GM19351 (cell line): ENCODE measurements around the gene GBX1.

Source experiments
- ATAC-seq: cut with Tn5 transposase; IDR thresholded peaks from one replicate; pipeline ENCODE4 v1.9.1; 2021; ENCODE audit warnings: mild to moderate bottlenecking, moderate library complexity; ENCODE audit not compliant: unreplicated experiment

GBX1 gene

DNA sequence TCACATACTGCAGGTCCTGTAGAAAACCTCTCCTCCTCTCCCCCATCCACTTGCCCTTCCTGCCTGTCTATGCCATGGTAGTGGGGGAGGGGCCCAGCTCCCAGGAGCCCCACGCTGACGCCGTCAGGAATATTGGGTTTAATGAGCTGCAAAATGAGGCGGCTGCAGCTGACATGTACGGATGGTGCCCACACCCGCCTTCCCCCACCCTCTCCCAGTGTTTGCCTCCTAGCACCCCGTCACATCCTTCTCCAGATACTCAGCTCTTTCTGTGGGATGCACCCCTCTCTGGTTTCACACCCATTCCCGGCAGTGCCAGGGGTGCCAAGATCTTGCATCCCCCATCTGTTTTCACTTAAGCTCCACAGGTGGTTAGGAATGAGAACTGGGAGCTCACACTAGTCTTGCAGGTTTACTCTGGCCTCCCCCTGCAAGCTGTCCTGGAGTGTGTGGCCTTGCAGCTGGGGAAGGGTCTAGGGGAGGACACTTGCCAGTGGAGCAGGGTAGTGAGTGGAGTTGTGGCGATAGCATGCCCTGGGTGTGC is 26.1 kb downstream of the GBX1 start:
- no peak for ATAC-seq

DNA sequence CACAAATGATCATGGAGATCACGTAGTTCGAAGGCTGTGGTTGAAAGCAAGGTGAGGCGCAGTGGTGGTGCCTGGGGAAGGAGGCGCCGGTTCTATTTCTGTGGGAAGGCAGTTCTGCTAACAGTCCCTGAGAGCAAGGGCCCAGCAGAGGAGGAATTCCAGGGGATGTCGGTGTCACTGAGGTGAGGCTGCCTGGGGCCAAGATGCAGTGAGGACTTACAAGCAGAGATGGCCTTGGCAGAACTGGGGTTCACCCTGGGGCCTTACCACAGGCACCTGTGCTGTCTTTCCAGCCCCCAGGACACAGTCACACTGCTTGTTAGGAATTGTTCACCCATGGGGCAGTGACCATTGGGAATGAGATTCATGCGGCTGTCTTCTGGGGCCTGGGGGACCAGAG is 26.7 kb downstream of the GBX1 start:
- ATAC-seq: no peak

DNA sequence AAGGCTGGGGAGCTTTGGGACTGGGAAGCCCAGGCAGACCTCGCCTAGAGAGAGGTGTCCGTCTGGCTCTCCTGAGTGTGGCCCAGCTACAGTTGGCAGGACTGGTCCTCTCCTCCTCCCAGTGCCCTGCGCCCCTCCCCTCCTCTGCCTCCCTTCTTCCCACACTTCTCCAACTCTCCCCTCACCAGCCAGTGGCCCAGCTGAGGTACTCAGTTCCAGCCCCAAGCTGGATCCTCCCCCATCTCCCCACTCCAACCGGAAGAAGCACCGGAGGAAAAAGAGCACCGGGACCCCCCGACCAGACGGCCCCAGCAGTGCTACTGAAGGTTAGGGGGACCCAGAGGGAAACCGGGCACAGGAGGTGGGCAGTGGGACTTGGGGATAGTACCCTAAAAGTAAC is 27.7 kb downstream of the GBX1 start:
- no peak for ATAC-seq

DNA sequence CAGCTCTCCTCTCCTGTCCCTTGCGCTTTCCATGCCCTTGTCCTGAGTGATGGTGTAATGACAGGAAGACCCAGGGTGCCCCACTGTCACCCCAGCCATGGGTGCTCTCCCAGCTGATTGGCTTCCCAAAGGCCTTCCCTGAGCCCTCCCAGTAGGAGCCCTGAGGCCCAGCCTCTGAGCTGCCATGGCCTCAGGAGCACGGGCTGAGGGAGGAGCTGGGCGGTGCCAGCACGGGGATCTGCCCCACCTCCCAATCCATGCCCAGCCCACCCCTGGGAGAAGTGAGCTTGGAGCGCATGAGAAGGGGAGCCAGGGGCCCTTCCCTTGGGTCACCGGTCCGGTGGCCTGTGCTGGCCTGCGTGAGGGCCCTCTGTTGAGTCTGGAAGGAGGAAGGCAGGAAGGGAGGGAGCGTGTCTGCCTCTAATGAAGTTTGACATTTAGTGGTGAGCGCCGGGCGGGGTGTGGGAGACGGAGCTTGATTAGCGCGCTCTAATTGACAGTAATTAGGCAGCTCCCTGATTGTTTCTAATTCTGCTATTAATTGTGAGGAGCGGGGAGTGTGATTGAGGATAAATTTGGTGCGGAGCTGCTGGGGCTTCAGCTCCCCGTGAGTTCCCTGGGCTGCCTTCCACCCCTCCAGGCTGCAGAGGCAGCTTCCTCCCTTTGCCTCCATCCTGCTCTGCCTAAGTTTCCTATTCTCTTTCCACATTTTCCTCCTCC is 28.3 kb downstream of the GBX1 start:
- no peak for ATAC-seq

DNA sequence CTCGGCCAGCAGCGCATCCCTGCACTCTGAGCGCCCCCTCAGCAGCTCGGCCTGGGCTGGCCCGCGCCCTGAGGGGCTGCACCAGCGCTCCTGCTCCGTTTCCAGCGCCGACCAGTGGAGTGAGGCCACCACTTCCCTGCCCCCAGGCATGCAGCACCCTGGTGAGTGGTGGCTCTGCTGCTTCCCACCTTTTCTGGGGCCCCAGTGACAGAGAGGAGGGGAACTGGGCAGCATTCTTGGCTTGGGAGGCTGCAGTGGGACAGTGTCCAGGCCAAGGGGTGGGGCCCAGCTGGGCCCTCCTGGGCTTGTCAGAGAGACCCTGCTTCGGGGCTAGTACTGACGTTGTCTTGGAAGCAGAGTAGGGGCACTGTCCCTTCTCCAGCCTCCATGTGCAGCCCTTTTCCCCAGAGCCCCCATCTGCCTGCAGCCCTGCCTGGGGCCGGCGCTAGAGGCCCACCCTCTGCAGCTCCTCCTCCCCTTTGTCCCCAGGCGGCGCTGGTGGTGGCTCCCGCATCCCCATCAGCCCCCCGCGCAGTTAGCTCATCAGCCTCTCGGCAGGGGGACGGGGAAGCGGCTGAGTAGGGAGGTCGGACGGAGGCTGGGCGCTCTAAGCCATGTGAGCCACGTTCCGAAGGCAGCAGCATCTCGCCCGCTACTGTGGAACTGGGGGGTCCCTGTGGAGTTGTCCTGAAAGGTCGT is 29.2 kb downstream of the GBX1 start:
- no peak for ATAC-seq

DNA sequence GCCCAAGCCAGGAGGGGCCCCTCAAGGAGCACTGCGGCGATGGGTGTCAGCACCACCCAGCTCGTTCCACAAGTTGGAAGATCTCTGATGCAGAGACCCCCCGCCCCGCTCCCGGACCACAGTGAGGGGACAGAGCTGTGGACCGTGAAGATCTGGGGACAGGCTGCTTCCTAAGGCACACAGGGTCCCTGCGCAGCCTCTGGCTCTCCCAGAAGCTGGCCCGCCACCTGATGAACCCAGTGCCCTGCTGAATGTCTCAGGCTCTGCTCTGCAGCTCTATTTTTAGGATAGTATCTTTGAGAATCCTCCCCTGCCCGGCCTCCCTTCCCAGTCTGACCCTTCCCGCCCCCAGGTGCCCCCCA is 29.7 kb downstream of the GBX1 start:
- ATAC-seq: no peak

DNA sequence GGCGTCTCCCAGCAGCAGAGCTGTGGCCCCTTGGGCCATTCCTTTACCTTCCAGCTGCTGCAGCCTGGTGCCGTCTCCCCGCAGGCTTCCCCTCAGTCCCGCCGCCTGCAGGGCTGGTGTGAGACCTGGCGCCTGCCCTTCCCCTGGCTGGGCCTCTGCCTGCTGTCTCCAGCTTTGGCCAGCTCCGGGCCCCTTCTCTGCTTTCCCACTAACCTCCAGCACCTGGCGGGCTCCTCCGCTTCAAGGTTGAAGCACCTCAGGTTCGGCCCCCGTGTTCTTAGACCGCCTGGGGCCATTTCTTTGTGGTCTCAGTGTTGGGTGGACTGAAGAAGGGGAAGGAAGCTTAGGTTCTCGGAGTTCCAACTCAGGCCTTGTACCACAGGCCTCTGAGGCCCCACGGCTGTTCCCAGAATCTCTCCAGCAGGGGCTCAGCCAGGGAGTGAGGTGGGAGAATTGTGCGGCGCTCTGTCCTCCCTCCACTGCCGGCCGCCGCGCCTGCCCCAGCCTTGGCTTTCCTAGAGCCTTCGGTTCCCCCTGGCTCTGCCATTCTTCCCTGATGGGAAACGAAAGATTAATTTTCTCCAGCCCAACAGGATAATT is 30.3 kb downstream of the GBX1 start:
- no peak for ATAC-seq

DNA sequence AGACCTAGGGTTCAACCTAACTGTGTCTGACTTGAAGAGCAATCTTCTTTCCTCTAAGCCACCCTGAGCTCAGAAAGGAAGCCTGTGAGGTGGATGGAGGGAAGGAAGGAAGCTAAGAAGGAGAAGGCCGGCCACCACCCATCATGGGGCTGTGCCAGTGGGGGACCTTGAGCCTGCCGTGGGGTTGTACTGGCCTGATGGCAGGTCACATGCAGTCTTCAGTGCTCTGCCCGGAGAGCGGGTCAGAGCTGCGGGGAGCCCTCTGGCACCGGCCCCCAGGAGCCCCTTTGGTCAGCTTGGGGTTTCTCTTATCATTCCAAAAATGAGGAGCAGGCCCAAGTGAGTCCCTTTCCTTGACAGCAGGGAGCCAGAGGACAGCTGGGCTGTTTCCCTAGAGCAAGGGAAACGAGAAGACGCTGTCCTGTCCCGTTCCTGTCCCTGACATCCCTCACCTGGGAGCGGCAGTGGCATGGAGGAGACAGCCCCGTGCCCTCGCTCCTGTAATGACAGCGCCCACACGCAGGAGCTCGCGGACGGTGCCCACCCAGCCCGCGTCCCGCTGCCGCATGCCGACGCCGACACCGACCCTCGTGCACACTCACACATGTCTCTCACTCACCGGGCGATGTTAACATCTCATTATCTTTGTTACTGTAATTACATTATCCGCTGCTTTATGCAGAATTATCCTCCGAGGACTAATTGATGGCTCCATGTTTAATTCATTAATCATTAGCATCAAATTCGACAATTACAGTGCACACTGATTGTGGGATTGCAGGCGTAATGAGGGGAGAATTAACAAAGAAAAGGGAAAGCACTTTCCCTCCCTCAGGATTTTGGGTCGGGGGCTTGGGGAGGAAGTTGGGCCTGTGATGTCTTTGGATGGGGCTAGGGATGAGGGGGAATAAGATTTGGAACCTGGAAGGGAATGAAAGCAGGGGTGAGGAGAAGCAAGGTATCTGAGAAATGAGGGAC is 31.3 kb downstream of the GBX1 start:
- ATAC-seq: no peak

DNA sequence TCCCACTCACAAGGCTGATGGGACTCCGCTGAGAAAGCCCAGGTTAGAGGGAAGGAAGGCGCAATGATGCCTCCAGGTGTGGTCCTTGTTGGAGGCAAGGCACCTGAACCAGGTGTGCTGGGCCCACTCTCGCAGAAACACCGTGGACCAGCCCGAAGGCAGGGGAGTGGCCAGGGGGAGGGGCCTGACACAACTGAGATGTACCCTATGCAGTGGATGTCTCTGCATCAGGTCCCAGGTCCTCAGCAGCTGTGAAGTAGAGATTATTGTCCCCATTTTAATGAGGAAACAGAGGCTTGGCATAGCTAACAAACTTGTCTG is 32.0 kb downstream of the GBX1 start:
- ATAC-seq: no peak

DNA sequence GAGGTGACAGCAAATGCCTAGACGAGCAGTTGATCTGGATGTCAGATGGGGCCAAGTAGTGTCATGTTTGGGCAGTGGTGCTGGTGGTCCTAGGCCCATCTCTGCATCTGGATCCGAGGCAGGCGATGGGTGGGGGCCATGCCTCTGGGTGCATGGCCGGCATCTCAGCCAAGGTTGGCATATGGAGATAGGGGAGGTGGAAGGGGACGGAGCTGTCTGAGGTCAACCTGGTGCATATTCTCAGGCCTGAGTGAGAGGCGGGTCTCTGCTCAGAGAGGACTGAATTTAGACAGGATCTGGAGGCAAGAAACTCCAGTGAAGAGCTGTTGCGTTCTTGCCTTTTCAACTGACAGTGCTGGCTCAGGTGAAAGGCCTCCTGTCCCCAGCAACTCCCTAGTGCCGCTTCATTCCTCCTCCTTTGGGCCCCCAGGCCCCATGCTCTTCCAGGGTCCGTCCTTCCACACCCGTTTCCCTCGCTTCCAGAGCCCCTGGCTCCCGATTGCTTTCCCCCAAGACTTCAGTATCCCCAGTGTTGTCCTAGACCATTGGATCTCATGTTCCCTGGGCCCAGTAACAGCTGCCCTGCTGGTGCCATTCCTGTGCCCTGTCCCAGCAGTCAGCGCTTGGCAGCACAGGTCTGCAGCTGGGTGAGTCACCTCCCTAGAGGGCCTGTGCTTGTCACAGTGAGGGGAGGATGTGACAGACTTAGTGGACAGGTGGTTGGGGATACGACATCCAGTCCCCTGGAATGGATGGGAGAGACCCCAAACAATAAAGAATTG is 32.6 kb downstream of the GBX1 start:
- ATAC-seq: no peak

DNA sequence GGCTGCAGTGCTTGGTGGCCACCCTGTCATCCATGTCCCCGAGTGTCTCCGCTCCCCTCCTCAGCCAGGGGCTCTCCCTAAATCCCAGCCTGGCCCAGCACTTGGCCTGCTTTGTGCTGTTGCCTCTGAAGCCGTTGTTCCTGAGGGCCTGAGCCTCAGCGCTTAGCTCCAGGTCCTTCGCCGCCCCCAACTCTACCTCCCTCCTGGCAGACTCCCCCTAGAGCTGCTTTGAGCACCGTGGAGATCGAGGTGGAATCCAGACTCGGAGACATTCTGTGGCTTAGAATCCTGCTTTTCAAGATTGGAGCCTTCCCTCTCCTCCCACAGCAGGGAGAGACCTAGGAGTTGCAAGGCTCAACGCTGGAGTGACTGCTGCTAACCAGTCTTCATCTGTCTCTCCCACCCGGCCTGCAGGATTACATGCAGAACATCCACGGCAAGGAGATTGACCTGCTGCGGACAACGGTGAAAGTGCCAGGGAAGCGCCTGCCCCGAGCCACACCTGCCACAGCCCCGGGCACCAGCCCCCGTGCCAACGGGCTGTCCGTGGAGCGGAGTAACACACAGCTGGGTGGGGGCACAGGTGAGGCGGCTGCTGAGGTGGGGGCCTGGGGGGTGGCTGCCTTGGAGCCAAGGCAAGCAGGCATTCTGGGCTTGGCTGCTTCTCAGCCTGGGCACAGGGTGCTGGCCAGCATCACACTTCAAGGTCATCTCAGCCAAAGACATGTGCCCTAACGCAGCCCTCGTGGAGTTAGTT is 33.3 kb downstream of the GBX1 start:
- no peak for ATAC-seq

DNA sequence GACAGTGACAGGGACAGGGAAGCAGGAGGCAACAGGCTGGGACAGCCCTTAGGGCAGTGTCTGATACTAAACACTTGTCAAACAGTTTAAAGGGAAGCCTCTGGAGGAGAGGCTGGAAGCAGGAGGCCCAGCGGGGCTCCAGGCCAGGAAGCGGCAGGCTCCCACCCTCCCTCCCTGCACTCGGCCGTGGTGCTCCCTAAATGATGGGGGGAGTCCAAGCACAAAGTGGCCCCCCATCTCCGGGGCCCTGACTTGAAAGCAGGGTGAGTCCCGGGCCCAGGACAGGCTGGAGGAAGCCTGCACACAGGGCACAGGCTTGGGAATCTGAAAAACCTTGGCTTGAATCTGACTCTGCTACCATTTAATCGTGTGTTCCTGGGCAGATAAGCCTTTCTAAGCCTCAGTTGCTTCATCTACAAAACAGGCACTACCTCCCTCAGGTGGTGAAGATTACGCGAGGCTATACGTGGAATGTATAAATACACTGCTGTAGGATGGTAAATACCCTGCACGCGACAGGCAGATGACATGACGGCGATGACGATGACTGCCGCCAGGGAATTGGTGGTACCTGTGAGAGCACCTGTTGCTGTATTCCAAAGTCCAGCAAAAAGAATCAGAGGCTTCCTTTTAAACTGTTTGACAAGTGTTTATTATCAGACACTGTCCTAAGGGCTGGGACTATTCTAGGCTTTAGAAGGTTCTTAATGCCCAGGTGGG is 34.1 kb downstream of the GBX1 start:
- no peak for ATAC-seq

DNA sequence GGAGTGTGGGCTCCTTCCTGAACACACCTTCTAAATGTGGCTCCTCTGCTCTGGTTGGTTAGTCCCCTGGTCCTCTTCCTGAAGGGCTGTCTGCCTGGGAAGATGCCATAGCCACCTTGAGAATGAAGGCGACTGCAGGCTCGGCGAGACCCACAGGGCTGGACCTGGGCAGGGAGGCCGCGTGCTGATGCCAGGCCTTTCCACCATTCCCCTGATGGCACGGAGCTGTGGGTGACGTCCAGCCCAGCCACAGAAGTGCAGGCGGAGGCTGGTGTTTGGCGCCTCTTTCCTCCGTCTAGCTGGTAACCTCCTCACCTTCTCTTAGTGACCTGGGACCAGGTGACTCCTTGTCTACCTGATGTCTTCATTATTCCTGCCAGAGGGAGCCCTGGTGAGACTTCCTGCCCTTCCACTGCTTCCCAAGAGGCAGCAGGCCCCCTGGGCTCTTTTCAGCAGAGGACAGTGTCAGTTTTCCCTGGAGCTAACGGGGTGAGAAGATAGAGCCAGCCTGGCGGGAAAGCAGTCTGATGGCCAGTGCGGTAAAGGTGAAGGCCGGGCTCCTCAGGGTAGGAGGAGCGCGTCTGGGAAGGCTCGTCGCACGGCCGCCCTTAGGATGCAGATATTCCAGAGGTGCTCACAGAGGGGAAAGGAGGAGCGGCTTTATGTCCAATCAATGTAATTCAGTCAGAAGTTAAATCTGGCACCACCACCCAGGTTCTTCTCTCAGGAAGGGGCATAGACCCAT is 34.9 kb downstream of the GBX1 start:
- no peak for ATAC-seq

DNA sequence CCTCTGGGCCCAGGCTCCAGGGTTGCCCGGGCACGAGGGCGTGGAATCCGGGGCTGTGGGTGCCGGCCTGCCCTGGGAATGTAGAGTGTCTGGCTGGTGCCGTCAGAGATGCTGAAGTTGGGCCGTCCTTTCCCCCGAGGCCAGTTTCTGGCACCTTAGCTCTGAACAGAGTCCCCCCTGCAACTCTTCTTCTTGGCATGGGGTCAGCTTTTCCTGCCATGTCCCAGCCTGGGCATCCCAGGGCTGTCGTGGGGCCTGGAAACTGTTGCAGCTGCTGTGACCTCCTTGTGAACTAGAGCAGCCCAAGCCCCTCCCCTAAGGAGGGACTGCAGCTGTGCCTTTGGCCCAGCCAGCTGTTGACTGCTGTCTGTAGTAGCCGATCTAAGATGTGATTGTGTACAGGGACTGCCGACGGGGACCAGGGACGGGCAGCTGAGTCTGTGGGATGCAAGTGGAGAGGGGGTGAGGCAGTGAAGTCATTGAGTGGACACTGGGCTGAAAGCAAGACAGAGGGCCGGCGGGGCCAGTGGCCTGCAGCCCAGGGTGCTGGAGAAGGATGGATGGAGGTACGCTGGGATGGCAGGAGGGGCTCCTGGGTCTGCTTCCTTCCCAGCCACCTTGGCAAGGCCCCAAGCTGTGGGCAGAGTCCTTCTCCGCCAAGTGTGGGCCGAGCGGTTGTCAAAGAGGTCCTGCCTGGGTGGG is 35.8 kb downstream of the GBX1 start:
- no peak for ATAC-seq

DNA sequence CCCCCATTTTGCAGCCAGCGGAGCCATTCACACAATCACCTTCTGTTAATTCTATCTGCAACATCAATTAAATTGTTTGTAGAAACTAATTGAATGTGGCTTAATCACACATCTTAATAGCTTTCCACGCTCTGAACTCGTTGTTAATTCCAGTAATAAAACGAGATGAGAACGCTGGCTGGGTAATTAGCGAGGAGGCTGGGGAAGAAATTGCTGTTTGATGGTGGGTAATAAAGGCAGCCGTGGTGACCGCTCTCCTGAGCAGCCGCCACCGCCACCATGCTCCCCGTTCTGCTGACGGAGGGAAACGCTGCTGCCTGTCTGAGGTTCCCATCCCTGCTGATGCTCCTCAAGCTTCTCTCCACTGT is 36.3 kb downstream of the GBX1 start:
- ATAC-seq: no peak

DNA sequence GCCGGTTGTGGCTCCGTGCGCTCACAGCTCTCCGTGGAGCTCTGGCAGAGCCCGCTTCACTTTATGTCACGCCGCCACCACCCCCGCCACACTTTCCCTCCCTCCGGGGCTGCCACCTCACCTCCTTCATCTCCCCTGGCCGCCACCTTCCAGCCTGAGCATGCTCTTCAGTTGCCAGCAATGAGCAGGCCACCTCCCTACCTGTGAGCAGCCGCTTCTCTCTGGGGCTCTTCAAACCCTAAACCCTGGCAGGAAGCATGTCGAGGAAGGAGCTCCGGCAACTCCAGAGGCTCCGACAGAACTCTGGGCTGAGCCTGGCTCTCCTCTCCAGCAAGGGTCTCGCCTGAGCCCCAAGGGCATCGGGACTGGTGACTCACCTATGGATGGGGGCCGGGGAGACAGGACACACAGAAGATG is 36.7 kb downstream of the GBX1 start:
- no peak for ATAC-seq

DNA sequence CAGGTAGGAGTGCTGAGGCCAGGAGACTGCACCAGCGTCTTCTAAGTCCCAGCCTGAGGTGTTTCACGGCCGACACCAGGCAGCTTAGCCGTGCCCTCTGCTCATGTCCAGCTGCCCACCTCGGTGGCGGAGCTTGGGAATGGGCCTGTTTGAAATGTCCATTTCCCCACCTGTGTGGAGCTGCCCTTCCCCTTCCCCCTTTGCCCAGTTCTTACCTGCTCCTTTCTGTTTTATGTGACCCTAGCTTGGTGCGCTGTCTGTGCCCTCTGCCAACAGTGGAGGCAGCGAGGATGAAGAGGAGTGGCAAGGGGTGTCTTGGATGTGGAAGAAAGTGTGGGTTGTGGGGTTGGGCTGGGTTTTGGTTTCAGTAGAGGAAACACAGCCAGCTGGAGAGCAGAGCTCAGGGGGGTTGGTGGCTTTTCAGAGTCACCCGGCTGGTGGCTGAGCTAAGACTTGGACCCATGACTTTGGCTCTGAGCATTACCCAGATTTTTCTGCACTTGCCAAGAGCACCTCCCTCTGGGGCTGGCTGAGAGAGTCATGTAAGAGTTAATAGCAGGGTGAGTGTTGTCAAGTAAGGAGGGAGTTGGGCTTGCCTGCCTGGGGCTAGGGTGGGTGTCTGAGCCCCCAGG is 37.4 kb downstream of the GBX1 start:
- no peak for ATAC-seq
